HCT116 (cell line): Measurements from ENCODE around the gene NR5A2. TPM values are rescaled to one million over a fixed set of nuclear protein-coding genes. Genes with fewer than 3 reads are reported as not detected.

Experiments used
- ATAC-seq: fragments of 200-7000 bp; cut with Tn5 transposase; 2 replicates; pipeline ENCODE4 v1.9.1; 2020; ENCODE audit warnings: mild to moderate bottlenecking, moderate library complexity
- BruUV-seq: library from RNA; stranded (reverse); fragments of 400-500 nt; replicated peaks from 2 replicates; lab custom pipeline; 2021; lab: Mats Ljungman, UMichigan
- CTCF ChIA-PET: fragments of 300-600 bp; sonication (Branson Sonifier 250); formaldehyde crosslinking; loops from one replicate; lab custom pipeline; 2021; ENCODE audit warnings: antibody characterized with exemption; lab: Charles Lee
- POLR2A ChIA-PET: fragments of 300-600, 350-600 bp; sonication (Branson Sonifier 250); formaldehyde crosslinking; loops from one replicate; lab custom pipeline; 2021; ENCODE audit warnings: antibody characterized with exemption; lab: Charles Lee
- RAD21 ChIA-PET, 2 experiments: fragments of 300-600 bp; sonication (Branson Sonifier 250); formaldehyde crosslinking; loops; one replicate each; lab custom pipeline; 2023; ENCODE audit warnings: low total read pairs in 2 of 2; ENCODE audit not compliant: uncharacterized antibody in 2 of 2, unreplicated experiment in 2 of 2, low non-redundant PET in 1 of 2; lab: Charles Lee
- DNase-seq: peaks from one replicate; pipeline ENCODE4 v3.0.0-alpha.2; 2010; ENCODE audit warnings: low read depth, low spot score
- H2AFZ ChIP-seq: fragments of 200-600 bp; shearing (Covaris generic), sonication (generic); 2 replicates; pipeline ENCODE4 v1.6.1; 2017; ENCODE audit warnings: low read depth, mixed run types, mixed read lengths, antibody characterized with exemption, low read length; ENCODE audit not compliant: poor library complexity, severe bottlenecking
- H3K27ac ChIP-seq: 2 replicates; pipeline ENCODE4 v1.5.1; 2012; ENCODE audit warnings: low read depth, low read length
- H3K27me3 ChIP-seq: fragments of 200-600 bp; sonication (generic); 2 replicates; pipeline ENCODE4 v1.6.1; 2016; ENCODE audit warnings: mixed run types, low read length, mixed read lengths; ENCODE audit not compliant: insufficient read depth
- H3K36me3 ChIP-seq, 2 experiments: fragments of 200-500 bp in 1 of 2; fragments of 200-600 bp in 1 of 2; sonication (Bioruptor generic) in 1 of 2; sonication (generic) in 1 of 2; 2 replicates each; pipeline versions ENCODE4 v1.5.1 to v1.6.1; 2014 to 2016; ENCODE audit warnings: low read length in 2 of 2, inconsistent platforms in 1 of 2, mixed read lengths in 1 of 2, mixed run types in 1 of 2; ENCODE audit not compliant: insufficient read depth in 2 of 2, control insufficient read depth in 1 of 2
- H3K4me1 ChIP-seq, 2 experiments: fragments of 200-600 bp in 1 of 2; sonication (generic) in 1 of 2; 2 replicates each; pipeline versions ENCODE4 v1.5.1 to v1.6.1; 2012 to 2017; ENCODE audit warnings: low read length in 2 of 2, inconsistent platforms in 1 of 2, mild to moderate bottlenecking in 1 of 2, mixed read lengths in 1 of 2, mixed run types in 1 of 2, moderate library complexity in 1 of 2; ENCODE audit not compliant: insufficient read depth in 2 of 2, control insufficient read depth in 1 of 2
- H3K4me2 ChIP-seq: fragments of 200-600 bp; sonication (generic); 2 replicates; pipeline ENCODE4 v1.6.1; 2017; ENCODE audit warnings: mixed run types, low read length, mixed read lengths
- H3K4me3 ChIP-seq, 2 experiments: fragments of 200-600 bp in 1 of 2; sonication (generic) in 1 of 2; replicated peaks in 1 of 2; 2 replicates each; pipeline ENCODE4 v1.5.1; 2011 to 2016; ENCODE audit warnings: low read length in 2 of 2, control low read depth in 1 of 2, low read depth in 1 of 2, mild to moderate bottlenecking in 1 of 2, mixed read lengths in 1 of 2, mixed run types in 1 of 2
- H3K79me2 ChIP-seq: fragments of 200-600 bp; sonication (generic); 2 replicates; pipeline ENCODE4 v1.6.1; 2017; ENCODE audit warnings: mild to moderate bottlenecking, mixed run types, low read length, moderate library complexity, mixed read lengths; ENCODE audit not compliant: insufficient read depth
- H3K9ac ChIP-seq: fragments of 200-600 bp; sonication (generic); 2 replicates; pipeline ENCODE4 v1.6.1; 2016; ENCODE audit warnings: low read length, mixed read lengths
- H3K9me2 ChIP-seq: fragments of 200-600 bp; sonication (generic), shearing (Covaris generic); 2 replicates; pipeline ENCODE4 v1.6.1; 2017; ENCODE audit warnings: mixed run types, mild to moderate bottlenecking, moderate library complexity; ENCODE audit not compliant: insufficient read depth
- H3K9me3 ChIP-seq, 2 experiments: fragments of 200-500 bp in 1 of 2; fragments of 200-600 bp in 1 of 2; sonication (Bioruptor generic) in 1 of 2; sonication (generic) in 1 of 2; 2 replicates each; pipeline ENCODE4 v1.6.1; 2014 to 2017; ENCODE audit warnings: low read length in 2 of 2, mixed read lengths in 2 of 2, inconsistent platforms in 1 of 2, low read depth in 1 of 2, mild to moderate bottlenecking in 1 of 2, mixed run types in 1 of 2, moderate library complexity in 1 of 2; ENCODE audit not compliant: control insufficient read depth in 1 of 2, insufficient read depth in 1 of 2
- H4K20me1 ChIP-seq: fragments of 200-600 bp; sonication (generic), shearing (Covaris generic); 2 replicates; pipeline ENCODE4 v1.6.1; 2017; ENCODE audit warnings: mixed run types, mild to moderate bottlenecking, moderate library complexity; ENCODE audit not compliant: insufficient read depth
- ATF3 ChIP-seq: IDR thresholded peaks from 2 replicates; pipeline ENCODE4 v1.6.1; 2012
- CBX3 ChIP-seq: IDR thresholded peaks from 2 replicates; pipeline ENCODE4 v1.6.1; 2012; ENCODE audit warnings: low read depth
- CEBPB ChIP-seq: IDR thresholded peaks from 2 replicates; pipeline ENCODE4 v1.6.1; 2012; ENCODE audit warnings: low read depth
- CTCF ChIP-seq, 3 experiments: fragments of 200-600 bp in 1 of 3; sonication (generic) in 1 of 3; IDR thresholded peaks in 2 of 3; conservative IDR thresholded peaks in 1 of 3; 2 replicates each; pipeline ENCODE4 v1.5.1; 2012 to 2017; ENCODE audit warnings: low read depth in 2 of 3, low read length in 2 of 3, antibody characterized with exemption in 1 of 3, borderline replicate concordance in 1 of 3, control low read depth in 1 of 3, mild to moderate bottlenecking in 1 of 3, mixed read lengths in 1 of 3, mixed run types in 1 of 3, moderate library complexity in 1 of 3; ENCODE audit not compliant: insufficient read depth in 1 of 3
- EGR1 ChIP-seq: IDR thresholded peaks from 2 replicates; pipeline ENCODE4 v1.6.1; 2012; ENCODE audit warnings: low read depth
- ELF1 ChIP-seq: IDR thresholded peaks from 2 replicates; pipeline ENCODE4 v1.6.1; 2012; ENCODE audit warnings: low read depth, borderline replicate concordance
- EZH2 ChIP-seq: fragments of 200-600 bp; sonication (generic); IDR thresholded peaks from 2 replicates; pipeline ENCODE4 v1.6.1; 2017; ENCODE audit warnings: antibody characterized with exemption, mixed run types
- FOSL1 ChIP-seq: IDR thresholded peaks from 2 replicates; pipeline ENCODE4 v1.6.1; 2012; ENCODE audit warnings: low read depth
- JUND ChIP-seq: IDR thresholded peaks from 2 replicates; pipeline ENCODE4 v1.6.1; 2012
- MAX ChIP-seq: IDR thresholded peaks from 2 replicates; pipeline ENCODE4 v1.6.1; 2012
- POLR2A ChIP-seq: IDR thresholded peaks from 2 replicates; pipeline ENCODE4 v1.7.0; 2011; ENCODE audit warnings: borderline replicate concordance; ENCODE audit not compliant: insufficient read depth, insufficient read length; ENCODE audit errors: extremely low read depth
- RAD21 ChIP-seq: IDR thresholded peaks from 2 replicates; pipeline ENCODE4 v1.6.1; 2012; ENCODE audit warnings: low read depth, mild to moderate bottlenecking
- REST ChIP-seq: IDR thresholded peaks from 2 replicates; pipeline ENCODE4 v1.6.1; 2012; ENCODE audit warnings: low read depth
- SIN3A ChIP-seq: IDR thresholded peaks from 2 replicates; pipeline ENCODE4 v1.6.1; 2012; ENCODE audit warnings: low read depth
- SP1 ChIP-seq: IDR thresholded peaks from 2 replicates; pipeline ENCODE4 v1.6.1; 2012; ENCODE audit warnings: low read depth
- SRF ChIP-seq: IDR thresholded peaks from 2 replicates; pipeline ENCODE4 v1.6.1; 2012; ENCODE audit warnings: low read depth
- TCF7L2 ChIP-seq: IDR thresholded peaks from 2 replicates; pipeline ENCODE4 v1.7.0; 2011; ENCODE audit warnings: borderline replicate concordance, inconsistent platforms; ENCODE audit not compliant: insufficient read depth, insufficient read length; ENCODE audit errors: extremely low read depth
- ZBTB33 ChIP-seq: IDR thresholded peaks from 2 replicates; pipeline ENCODE4 v1.6.1; 2011; ENCODE audit warnings: mild to moderate bottlenecking, low read length, moderate library complexity; ENCODE audit not compliant: insufficient replicate concordance; ENCODE audit errors: extremely low read depth
- ZNF274 ChIP-seq: fragments of 200-500 bp; sonication (Bioruptor generic); IDR thresholded peaks from 2 replicates; pipeline ENCODE4 v1.6.1; 2014; ENCODE audit warnings: mild to moderate bottlenecking, low read depth, low read length, inconsistent platforms
- intact Hi-C: fragments of 100-400 bp; cut with micrococcal nuclease; formaldehyde crosslinking; loops from 2 replicates; pipeline ENCODE4 v1.10.0; 2022
- total RNA-seq: library from RNA; stranded (reverse); gene quantifications from one replicate; pipeline ENCODE4 v1.2.1, GENCODE V29; 2021; ENCODE audit not compliant: unreplicated experiment

Gene NR5A2
- total RNA-seq, 1 experiment from 2014 or later = 0.91 TPM

- POLR2A ChIA-PET = no interaction called here
- H3K36me3 ChIP-seq = no peaks in the 10 kb centered on the region
- RAD21 ChIA-PET = no interaction called here
- intact Hi-C loops = no loop called here
- H3K4me2 ChIP-seq = no peak overlapping the region
- TF ChIP-seq EGR1 (no peak), ATF3 (no peak), RAD21 (no peak), SRF (no peak), TCF7L2 (no peak), MAX (no peak), FOSL1 (no peak), CEBPB (no peak), REST (no peak), SIN3A (no peak), SP1 (no peak), ELF1 (no peak), EZH2 (no peak), ZNF274 (no peak), POLR2A (no peak), ZBTB33 (no peak), CTCF (IDR thresholded peaks at IDR 0.05 in 2 of 3, conservative IDR thresholded peaks at IDR 0.05 in 1 of 3; ENCODE audit: borderline replicate concordance in 1 of 3, insufficient read depth in 1 of 3, low read depth in 2 of 3, low read length in 2 of 3) (no peak), JUND (no peak), CBX3 (no peak)
- TF ChIP-seq, all 23 proteins: peak for 0
- CTCF ChIA-PET = no interaction called here
- Histone ChIP-seq H3K27me3 (no peaks in the 10 kb centered on the region), H3K4me1 (peaks cover 0 to 8% of the 10 kb centered on the region in 2 experiments; a peak in 2 of 4 replicates), H3K4me3 (no peak overlapping the region), H3K9me3 (no peaks in the 10 kb centered on the region), H2AFZ (no peak overlapping the region), H3K79me2 (no peaks in the 10 kb centered on the region), H4K20me1 (no peaks in the 10 kb centered on the region), H3K9ac (no peak overlapping the region), H3K27ac (no peak overlapping the region), H3K9me2 (no peaks in the 10 kb centered on the region)
- ATAC-seq (no peak), DNase-seq (no peak)
- BruUV-seq = no TSS peak
Observed at GRCh38 chr1:200112290-200112689, 84.8 kb downstream of the NR5A2 start.
